Measurements from ENCODE around the gene NEK1.

- TF ChIP-seq CTCF (IDR thresholded peaks at IDR 0.05) (no peak), POLR2AphosphoS5 (IDR thresholded peaks at IDR 0.05) (no peak), EP300 (IDR thresholded peaks at IDR 0.05) (no peak)
These were observed 173.1 kb downstream of the NEK1 start for GRCh38 chr4:169439244-169439643.
